K562 (cell line): ENCODE data around the gene SURF6.

ENCODE experiments used
- CBX3 ChIP-seq, 2 experiments: IDR thresholded peaks; 1 replicate in 1 of 2; 2 replicates in 1 of 2; pipeline ENCODE4 v1.6.1; 2012; ENCODE audit warnings: inconsistent platforms in 2 of 2, low read length in 2 of 2, borderline replicate concordance in 1 of 2, control low read depth in 1 of 2
- DDX20 ChIP-seq: fragments of 450-650 bp; IDR thresholded peaks from 2 replicates; pipeline ENCODE4 v1.6.1; 2016; ENCODE audit warnings: missing genetic modification characterization, low read depth, mild to moderate bottlenecking, missing compliant biosample characterization, moderate library complexity
- GTF2F1 ChIP-seq: IDR thresholded peaks from 2 replicates; pipeline ENCODE4 v1.6.1; 2011; ENCODE audit warnings: low read depth, low read length, improper control_type of control experiment
- PCBP2 ChIP-seq: fragments of 200-400 bp; formaldehyde crosslinking; IDR thresholded peaks from 2 replicates; pipeline ENCODE4 v1.6.1; 2018; ENCODE audit warnings: low read length, low read depth, mild to moderate bottlenecking, moderate library complexity; ENCODE audit not compliant: poor library complexity, severe bottlenecking
- TEAD1 ChIP-seq, 2 experiments: fragments of 450-650 bp in 1 of 2; sonication (generic) in 1 of 2; formaldehyde crosslinking; IDR thresholded peaks; 2 replicates each; pipeline versions ENCODE4 v1.4.0 to v1.8.0; 2020 to 2022; ENCODE audit warnings: mild to moderate bottlenecking in 2 of 2, missing genetic modification reagents in 1 of 2
- TEAD4 ChIP-seq, 2 experiments: sonication (generic) in 1 of 2; formaldehyde crosslinking in 1 of 2; IDR thresholded peaks; 2 replicates each; pipeline versions ENCODE4 v1.6.1 to v1.8.0; 2012 to 2022; ENCODE audit warnings: borderline replicate concordance in 1 of 2, inconsistent platforms in 1 of 2, low read length in 1 of 2, mild to moderate bottlenecking in 1 of 2, missing genetic modification reagents in 1 of 2
- TFAP4 ChIP-seq: sonication (generic); formaldehyde crosslinking; IDR thresholded peaks from 2 replicates; pipeline ENCODE4 v1.8.0; 2022; ENCODE audit warnings: missing genetic modification reagents, mild to moderate bottlenecking, moderate library complexity, borderline replicate concordance
- ZNF274 ChIP-seq: IDR thresholded peaks from 2 replicates; pipeline ENCODE4 v1.6.1; 2011; ENCODE audit warnings: low read depth, mild to moderate bottlenecking, low read length, moderate library complexity, borderline replicate concordance

DNA sequence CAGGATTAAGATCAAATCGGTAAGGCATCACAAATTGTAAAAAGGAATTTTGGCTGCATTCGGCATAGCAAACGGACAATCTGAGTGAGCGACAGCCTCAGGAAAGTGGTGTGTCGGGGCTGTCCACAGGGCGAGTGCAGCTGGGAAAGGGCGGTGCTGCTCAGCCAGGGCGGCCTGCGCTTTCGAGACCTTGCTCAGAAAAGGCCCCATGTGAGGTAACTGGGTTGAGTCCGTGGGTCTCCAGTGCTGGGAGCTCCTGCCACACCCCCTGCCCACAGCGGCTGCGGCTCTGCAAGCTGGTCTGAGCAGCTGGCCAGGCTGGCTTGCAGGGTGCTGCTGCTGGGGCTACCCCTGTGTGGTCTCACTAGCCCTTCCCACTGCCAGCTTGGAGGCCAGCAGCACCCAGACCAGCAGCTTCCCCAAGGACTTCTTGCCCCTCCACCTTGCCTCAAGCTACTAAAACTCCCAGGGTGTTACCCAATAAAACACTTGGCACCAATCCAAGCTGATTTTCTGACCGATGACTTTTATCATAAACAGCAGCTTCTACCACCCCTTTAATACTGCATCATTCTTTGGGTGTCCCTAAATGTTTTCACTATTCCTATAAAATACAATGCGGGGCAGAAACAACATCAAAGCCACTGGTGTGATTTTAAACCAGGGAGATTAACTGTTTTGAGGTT is 26.5 kb upstream of the SURF6 start:
- TF ChIP-seq TEAD4 (IDR thresholded peaks at IDR 0.05; ENCODE audit: low read length) (no peak), TEAD4 (CRISPR knock-in tag; IDR thresholded peaks at IDR 0.05; ENCODE audit: borderline replicate concordance) (no peak), TFAP4 (CRISPR knock-in tag) (no peak; the same call in 1 of the 2 replicates), ZNF274 (no peak), GTF2F1 (no peak), TEAD1 (CRISPR knock-in tag; IDR thresholded peaks at IDR 0.05) (no peak), PCBP2 (no peak), CBX3 (IDR thresholded peaks at IDR 0.05; ENCODE audit: borderline replicate concordance in 1 of 2, low read length in 2 of 2) (no peak), DDX20 (tag) (no peak)
